OCI-M1 (cell line): Measurements from ENCODE around the gene CXCL11.
"Not testable (repeated sequence)": the region's sequence is repeated elsewhere in the genome, so short reads cannot be mapped to it uniquely, and the experiment has no call there.

Source experiments
- DNase-seq: peaks from one replicate; lab custom pipeline; 2025; lab: John Stamatoyannopoulos, UW

The CXCL11 gene

GRCh38 chr4:76035799-76036380, at the start of gene CXCL11:
CXCL11 (minus strand) TSS chr4:76036070; CDS start chr4:76035987, 83 bp downstream.
- DNase-seq = peak; percentile 43

GRCh38 chr4:76084542-76084941, 48.7 kb upstream of the CXCL11 start:
- DNase-seq = no peak

- DNase-seq = no peak
Observed at GRCh38 chr4:76083386-76083988, 47.6 kb upstream of the CXCL11 start.

DNA sequence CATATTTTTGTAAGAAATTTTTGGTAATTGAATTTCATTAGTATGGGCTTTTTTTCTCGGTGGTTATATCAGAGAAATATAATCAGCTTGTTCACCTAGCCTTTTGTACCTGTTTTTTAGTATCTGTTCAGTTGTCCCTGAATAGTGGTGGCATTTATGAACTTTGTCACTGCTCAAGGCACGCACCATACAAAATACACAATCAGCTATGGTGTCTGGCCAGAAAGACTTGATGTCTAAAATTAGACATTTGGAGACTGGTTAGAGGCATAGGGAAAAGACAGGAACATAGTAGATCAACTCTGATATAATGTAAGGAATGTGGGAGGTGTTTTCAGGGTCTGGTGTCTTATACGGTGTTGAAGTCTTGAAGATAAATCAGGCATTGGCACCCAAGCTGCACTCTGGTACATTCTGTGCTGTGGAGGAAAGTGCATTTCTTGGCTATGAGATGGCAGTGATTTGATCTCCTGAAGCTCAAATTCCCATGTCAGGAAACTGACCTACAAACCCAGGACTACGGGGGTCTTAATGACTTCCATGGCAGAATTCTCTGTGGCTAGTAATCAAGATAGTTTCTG, 42.3 kb upstream of the CXCL11 start:
- DNase-seq = no peak

GRCh38 chr4:76074993-76075600, 39.2 kb upstream of the CXCL11 start:
- no peak for DNase-seq

DNA sequence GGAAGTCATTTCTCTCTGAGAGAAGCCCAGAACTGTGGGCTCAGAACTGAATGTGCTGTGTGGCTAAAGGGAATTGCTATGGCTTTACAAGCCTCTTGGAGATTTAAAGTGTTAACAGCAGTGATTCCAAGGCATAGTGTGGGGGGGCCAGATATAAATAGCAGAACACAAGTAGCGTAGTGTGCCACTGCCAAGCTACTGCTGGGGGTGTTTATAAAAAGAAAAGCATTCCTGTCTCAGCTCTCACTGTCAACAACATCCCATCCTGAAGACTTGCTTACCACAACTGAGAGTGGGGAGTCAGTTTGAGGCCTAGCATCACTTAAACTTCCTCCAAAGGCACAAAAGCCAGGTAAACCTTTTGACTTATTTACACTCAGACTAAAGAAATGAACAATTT, 38.6 kb upstream of the CXCL11 start, which contains the start of gene ART3:
Gene ART3 (plus strand): TSS at position 242 of the 400 bp plus-strand sequence. CDS start 1,181 bp downstream, outside the sequence.
- no peak for DNase-seq

DNA sequence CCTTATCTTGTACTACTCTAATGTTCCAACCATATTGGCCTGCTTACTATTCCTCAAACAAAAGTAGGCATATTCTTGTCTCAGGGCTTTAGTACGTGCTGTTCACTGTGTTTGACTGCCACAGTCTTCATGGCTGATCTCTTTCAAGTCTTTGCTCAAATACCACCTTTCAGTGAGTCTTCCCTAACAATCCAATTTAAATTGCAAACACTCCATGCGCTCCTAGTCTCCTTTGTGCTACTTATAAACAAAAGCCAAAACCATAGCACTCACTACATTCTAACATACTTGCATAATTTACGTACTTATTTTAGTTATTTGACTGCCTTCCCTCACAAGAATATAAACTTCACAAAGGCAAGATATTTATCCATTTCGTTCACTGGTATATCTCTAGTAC, 36.9 kb upstream of the CXCL11 start:
- no peak for DNase-seq

DNA sequence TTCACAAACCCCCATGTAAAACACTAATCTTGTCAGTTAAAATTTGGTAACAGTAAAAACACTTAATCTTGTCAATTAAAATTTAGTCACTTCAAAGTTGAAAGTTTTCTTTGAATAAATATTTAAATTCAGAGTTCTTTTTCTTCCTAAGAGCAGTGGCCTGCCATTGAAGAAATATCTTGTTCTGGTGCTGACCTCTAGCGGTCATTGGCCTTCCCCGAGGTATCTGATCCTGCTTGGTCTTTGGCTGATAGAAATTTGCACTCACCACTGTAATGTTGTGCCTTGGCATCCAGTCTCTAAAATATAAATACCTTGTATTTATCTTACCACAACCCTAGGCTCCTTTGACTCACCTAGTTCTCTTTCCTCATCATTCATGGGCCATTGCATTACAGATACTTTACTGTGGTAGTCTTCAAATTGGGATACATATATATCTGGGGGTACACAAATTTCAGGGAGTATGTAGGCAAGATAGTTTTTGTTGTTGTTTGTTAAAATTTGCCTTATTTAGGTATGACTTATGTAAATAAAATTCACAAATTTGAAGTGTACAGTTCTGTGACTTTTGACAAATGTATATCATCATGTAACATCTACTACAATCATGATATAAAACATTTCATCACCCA, 31.9 kb upstream of the CXCL11 start:
- peak; percentile 88 for DNase-seq

DNA sequence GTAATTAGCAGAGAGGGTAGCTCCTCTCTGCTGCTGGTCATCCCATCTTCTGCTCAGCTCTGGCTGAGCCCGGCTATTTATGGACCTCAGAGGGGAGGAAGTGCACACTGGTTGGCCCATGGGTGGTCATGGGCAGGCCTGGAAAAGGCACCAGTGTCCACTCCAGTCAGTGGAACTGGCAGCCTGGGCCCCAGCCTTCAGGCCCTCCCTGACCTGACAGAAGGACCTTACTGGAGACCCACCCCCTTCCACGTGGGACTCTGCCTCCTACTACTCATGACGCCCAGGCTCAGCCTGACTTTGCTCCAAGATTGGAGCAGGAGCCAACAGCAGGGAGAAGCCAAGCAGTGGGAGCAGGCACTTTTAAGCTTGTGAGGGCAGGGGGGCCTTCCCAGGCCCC, 30.7 kb upstream of the CXCL11 start:
- no peak for DNase-seq

DNA sequence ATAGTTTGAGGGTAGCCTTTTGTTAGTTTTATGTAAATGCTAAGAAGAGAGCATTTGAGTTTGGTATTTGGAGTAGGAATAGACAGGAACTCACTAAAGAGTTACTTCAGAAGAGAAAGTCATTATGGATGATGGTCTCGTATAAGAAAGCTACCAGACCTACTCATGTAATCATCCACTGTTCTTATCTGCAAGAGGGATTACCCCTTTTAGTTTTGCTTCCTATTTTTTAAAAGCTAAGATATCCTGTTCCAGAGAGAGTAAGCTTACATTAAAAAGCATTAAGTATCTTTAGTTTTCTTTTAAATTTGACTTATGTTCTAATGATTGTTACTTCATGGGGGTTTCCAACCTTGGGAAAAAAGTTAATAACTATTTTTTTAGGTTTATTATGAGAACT, 26.1 kb upstream of the CXCL11 start:
- DNase-seq = peak; percentile 71

DNA sequence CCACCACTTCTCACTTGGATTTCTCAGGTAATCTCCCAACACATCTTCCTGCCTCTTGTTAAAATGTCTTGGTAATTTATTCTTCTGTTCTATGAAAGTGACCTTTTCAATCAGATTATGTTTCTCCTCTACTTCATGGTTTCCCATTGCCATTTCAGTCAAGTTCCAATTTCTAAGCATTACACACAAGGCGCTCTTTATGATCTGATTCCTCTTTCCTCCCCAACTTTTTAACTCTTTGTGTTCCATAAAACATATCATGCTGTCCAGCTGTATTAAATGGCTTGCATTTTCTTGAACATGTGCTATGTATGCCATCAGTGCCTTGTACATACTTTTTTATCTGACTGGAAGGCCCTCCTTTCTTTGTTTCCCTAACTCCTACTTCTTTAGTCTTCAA, 25.6 kb upstream of the CXCL11 start:
- no peak for DNase-seq

- peak; percentile 32 for DNase-seq
Observed at GRCh38 chr4:76060506-76060905, 24.6 kb upstream of the CXCL11 start.

- peak; percentile 42 for DNase-seq
Observed at GRCh38 chr4:76059750-76060149, 23.9 kb upstream of the CXCL11 start.

GRCh38 chr4:76058888-76059426, 23.1 kb upstream of the CXCL11 start:
- peak; percentile 84 for DNase-seq

GRCh38 chr4:76058302-76058701, 22.4 kb upstream of the CXCL11 start:
- DNase-seq = no peak

DNA sequence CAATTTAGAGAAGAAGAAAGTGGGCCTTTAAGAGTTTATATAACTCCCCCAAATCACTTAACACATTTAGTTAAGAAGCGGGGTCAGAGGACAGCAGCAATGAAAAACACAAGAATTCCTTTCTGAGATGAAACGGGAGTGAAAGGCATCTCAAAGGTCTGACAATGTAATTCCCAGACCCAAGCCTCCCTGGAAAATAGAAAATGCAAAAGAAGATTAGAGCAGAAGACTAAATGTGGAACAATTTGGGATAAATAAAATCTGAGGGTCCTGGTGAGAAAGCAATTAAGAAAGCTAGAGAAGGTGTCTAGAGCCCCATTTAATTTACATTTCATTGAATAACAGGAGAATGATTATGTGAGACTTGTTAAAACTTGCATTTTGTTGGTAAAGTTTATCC, 19.6 kb upstream of the CXCL11 start:
- DNase-seq = no peak

DNA sequence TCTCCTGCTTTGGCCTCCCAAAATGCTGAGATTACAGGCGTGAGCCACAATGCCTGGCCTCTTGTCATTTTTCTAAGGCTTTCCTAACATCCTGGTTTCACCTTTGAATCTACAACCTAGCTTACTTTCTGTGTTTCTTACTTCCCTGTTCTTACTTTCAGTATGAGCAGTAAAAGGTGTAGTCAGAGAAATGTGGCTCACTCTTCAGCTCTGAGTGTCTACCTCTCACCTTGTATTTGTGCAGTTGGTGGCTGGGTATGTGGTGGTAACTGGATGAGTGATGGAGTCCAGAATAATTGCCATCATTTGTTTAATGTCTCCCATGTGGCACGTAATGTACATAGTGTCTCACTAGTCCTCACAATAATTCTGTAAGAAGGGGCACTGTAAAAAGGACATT, 19.1 kb upstream of the CXCL11 start:
- DNase-seq = no peak

GRCh38 chr4:76053730-76054129, 17.9 kb upstream of the CXCL11 start:
- no peak for DNase-seq

DNA sequence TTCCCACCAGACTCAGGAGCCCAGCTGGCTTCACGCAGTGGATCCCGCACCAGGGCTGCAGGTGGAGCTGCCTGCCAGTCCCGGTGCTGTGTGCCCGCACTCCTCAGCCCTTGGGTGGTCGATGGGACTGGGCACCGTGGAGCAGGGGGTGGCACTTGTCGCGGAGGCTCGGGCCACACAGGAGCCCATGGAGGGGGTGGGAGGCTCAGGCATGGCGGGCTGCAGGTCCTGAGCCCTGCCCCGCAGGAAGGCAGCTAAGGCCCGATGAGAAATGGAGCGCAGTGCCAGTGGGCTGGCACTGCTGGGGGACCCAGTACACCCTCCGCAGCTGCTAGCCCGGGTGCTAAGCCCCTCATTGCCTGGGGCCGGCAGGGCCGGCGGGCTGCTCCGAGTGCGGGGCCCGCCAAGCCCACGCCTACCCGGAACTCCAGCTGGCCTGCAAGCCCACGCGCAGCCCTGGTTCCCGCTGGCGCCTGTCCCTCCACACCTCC, 14.7 kb upstream of the CXCL11 start:
- DNase-seq = not testable (repeated sequence)

DNA sequence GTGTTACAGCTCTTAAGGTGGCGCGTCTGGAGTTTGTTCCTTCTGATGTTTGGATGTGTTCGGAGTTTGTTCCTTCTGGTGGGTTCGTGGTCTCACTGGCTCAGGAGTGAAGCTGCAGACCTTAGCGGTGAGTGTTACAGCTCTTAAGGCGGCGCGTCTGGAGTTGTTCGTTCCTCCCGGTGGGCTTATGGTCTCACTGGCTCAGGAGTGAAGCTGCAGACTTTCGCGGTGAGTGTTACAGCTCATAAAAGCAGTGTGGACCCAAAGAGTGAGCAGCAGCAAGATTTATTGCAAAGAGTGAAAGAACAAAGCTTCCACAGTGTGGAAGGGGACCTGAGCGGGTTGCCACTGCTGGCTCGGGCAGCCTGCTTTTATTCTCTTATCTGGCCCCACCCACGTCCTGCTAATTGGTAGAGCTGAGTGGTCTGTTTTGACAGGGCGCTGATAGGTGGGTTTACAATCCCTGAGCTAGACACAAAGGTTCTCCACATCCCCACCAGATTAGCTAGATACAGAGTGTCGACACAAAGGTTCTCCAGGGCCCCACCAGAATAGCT, 14.1 kb upstream of the CXCL11 start:
- DNase-seq = not testable (repeated sequence)

- not testable (repeated sequence) for DNase-seq
Observed at GRCh38 chr4:76044686-76045085, 8.8 kb upstream of the CXCL11 start.

DNA sequence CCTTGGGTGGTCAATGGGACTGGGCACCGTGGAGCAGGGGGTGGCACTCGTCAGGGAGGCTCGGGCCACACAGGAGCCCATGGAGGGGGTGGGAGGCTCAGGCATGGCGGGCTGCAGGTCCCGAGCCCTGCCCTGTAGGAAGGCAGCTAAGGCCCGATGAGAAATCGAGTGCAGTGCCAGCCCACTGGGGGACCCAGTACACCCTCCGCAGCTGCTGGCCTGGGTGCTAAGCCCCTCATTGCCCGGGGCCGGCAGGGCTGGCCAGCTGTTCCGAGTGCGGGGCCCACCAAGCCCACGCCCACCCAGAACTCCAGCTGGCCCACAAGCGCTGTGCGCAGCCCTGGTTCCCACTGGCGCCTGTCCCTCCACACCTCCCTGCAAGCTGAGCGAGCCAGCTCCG, 7.4 kb upstream of the CXCL11 start:
- not testable (repeated sequence) for DNase-seq
